ENCODE data around the gene GZMA. TPM values are rescaled to one million over a fixed set of nuclear protein-coding genes. Genes with fewer than 3 reads are reported as not detected.

GZMA gene
- total RNA-seq, 4 donors from 2014 or later: 0.40 to 3.1 (median 0.89) TPM

GRCh38 chr5:55108661-55109060, 6.2 kb downstream of the GZMA start:
- 73% methylated on average over 3 of the region's 3 CpGs for WGBS

DNA sequence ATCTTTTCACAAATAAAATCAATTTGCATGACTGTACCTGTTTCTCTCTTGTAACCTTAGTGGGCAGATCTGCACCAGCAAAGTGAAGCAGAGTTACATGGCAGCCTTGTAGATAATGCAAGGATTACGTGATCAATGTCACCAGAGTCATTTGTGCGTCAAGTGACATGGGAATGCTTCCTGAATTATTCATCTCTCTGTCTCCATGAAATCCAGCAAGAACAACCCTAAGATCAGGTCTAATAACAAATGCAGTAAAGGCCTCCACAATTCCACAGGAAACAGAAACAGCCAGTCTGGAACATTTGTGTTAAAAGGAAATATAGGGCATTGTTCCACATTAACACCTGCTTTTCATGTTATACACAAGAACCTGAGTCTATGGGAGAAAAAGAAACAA, 7.8 kb downstream of the GZMA start:
- 80% methylated on average over 2 of the region's 2 CpGs for WGBS
- Histone ChIP-seq H3K4me3 (no peak overlapping the region), H3K4me1 (no peaks in the 10 kb centered on the region), H3K27ac (replicated peaks in 1 of 4) (no peak overlapping the region), H3K36me3 (no peaks in the 10 kb centered on the region), H3K9me3 (no peaks in the 10 kb centered on the region), H3K27me3 (peaks cover 0 to 4% (median 2%) of the 10 kb centered on the region in 4 donors)
- TF ChIP-seq EP300 (IDR thresholded peaks at IDR 0.05) (no peak), POLR2AphosphoS5 (IDR thresholded peaks at IDR 0.05) (no peak), POLR2A (IDR thresholded peaks at IDR 0.05; ENCODE audit: low read depth) (no peak)
- TF ChIP-seq, protein P1, sequence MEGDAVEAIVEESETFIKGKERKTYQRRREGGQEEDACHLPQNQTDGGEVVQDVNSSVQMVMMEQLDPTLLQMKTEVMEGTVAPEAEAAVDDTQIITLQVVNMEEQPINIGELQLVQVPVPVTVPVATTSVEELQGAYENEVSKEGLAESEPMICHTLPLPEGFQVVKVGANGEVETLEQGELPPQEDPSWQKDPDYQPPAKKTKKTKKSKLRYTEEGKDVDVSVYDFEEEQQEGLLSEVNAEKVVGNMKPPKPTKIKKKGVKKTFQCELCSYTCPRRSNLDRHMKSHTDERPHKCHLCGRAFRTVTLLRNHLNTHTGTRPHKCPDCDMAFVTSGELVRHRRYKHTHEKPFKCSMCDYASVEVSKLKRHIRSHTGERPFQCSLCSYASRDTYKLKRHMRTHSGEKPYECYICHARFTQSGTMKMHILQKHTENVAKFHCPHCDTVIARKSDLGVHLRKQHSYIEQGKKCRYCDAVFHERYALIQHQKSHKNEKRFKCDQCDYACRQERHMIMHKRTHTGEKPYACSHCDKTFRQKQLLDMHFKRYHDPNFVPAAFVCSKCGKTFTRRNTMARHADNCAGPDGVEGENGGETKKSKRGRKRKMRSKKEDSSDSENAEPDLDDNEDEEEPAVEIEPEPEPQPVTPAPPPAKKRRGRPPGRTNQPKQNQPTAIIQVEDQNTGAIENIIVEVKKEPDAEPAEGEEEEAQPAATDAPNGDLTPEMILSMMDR (IDR thresholded peaks at IDR 0.05): no peak
- intact Hi-C loops (cut with DNase I): no loop called here
- DNase-seq (ENCODE audit: extremely low spot score): no peak

More at GRCh38 chr5:55108661-55109060, 6.2 kb downstream of the GZMA start:
- TF ChIP-seq, protein P1 (IDR thresholded peaks at IDR 0.05): no peak
- no peak for TF ChIP-seq EP300 (IDR thresholded peaks at IDR 0.05)
- no peak for TF ChIP-seq POLR2A (IDR thresholded peaks at IDR 0.05; ENCODE audit: low read depth)
- no peak for TF ChIP-seq POLR2AphosphoS5 (IDR thresholded peaks at IDR 0.05)
- no peak for DNase-seq (ENCODE audit: extremely low spot score)
- Histone ChIP-seq H3K36me3 (no peaks in the 10 kb centered on the region), H3K9me3 (no peaks in the 10 kb centered on the region), H3K27ac (replicated peaks in 1 of 4) (no peak overlapping the region), H3K4me1 (no peaks in the 10 kb centered on the region), H3K4me3 (no peak overlapping the region), H3K27me3 (peaks cover 0 to 4% (median 2%) of the 10 kb centered on the region in 4 donors)
- intact Hi-C loops (cut with DNase I): no loop called here

- no peak for DNase-seq (ENCODE audit: extremely low spot score)
- no peaks in the 10 kb centered on the region for H3K9me3 ChIP-seq
- peaks cover 0 to 4% (median 2%) of the 10 kb centered on the region in 4 donors for H3K27me3 ChIP-seq
- TF ChIP-seq POLR2A (IDR thresholded peaks at IDR 0.05; ENCODE audit: low read depth) (no peak), POLR2AphosphoS5 (IDR thresholded peaks at IDR 0.05) (no peak), EP300 (IDR thresholded peaks at IDR 0.05) (no peak)
- TF ChIP-seq, protein P1 (IDR thresholded peaks at IDR 0.05): no peak
- H3K4me3 ChIP-seq: no peak overlapping the region
- intact Hi-C loops (cut with DNase I): no loop called here
- no peaks in the 10 kb centered on the region for H3K36me3 ChIP-seq
- H3K27ac ChIP-seq (replicated peaks in 1 of 4): no peak overlapping the region
- no peaks in the 10 kb centered on the region for H3K4me1 ChIP-seq
Measured at GRCh38 chr5:55113327-55113726, 10.9 kb downstream of the GZMA start.

DNA sequence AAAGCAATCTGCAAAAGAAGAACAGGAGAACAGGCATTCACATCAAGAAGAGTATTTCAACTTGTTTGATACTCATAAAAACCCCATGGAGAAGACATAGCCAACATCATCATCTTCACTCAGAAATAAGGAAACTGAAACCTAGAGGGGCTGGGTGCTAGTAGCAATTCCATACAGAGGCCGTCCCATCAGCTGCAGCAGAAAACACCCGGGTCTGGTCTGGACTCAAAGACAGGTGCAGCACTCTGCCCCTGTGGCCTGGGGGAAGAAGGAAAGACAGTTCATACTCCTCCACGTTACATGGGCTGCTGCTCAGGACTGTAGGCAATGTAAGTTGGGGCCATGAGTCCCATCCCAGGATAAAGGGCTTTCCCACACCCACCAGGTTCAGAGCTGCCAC, 11.6 kb downstream of the GZMA start:
- H3K27ac ChIP-seq (replicated peaks in 1 of 4): no peak overlapping the region
- TF ChIP-seq EP300 (IDR thresholded peaks at IDR 0.05) (no peak), POLR2A (IDR thresholded peaks at IDR 0.05; ENCODE audit: low read depth) (no peak), POLR2AphosphoS5 (IDR thresholded peaks at IDR 0.05) (no peak)
- TF ChIP-seq, protein P1 (IDR thresholded peaks at IDR 0.05): no peak
- no peaks in the 10 kb centered on the region for H3K4me1 ChIP-seq
- intact Hi-C loops (cut with DNase I): no loop called here
- no peak for DNase-seq (ENCODE audit: extremely low spot score)
- no peak overlapping the region for H3K4me3 ChIP-seq
- H3K36me3 ChIP-seq: no peaks in the 10 kb centered on the region
- no peaks in the 10 kb centered on the region for H3K9me3 ChIP-seq
- WGBS: 100% methylated on average over 2 of the region's 3 CpGs
- peaks cover 0 to 4% (median under 1%) of the 10 kb centered on the region in 4 donors for H3K27me3 ChIP-seq

GRCh38 chr5:55123365-55123764, 20.9 kb downstream of the GZMA start:
- WGBS: 69% methylated on average over 3 of the region's 3 CpGs
- Histone ChIP-seq H3K36me3 (no peaks in the 10 kb centered on the region), H3K4me1 (no peaks in the 10 kb centered on the region), H3K4me3 (no peak overlapping the region), H3K9me3 (no peaks in the 10 kb centered on the region), H3K27ac (replicated peaks in 1 of 4) (no peak overlapping the region), H3K27me3 (no peaks in the 10 kb centered on the region)
- DNase-seq (ENCODE audit: extremely low spot score): no peak
- intact Hi-C loops (cut with DNase I): no loop called here
- TF ChIP-seq, protein P1 (IDR thresholded peaks at IDR 0.05): no peak
- TF ChIP-seq POLR2A (IDR thresholded peaks at IDR 0.05; ENCODE audit: low read depth) (no peak), EP300 (IDR thresholded peaks at IDR 0.05) (no peak), POLR2AphosphoS5 (IDR thresholded peaks at IDR 0.05) (no peak)

Data from esophagus muscularis mucosa (tissue), 4 donors.